IMR-90 (cell line): ENCODE data around the gene ST3GAL3. TPM values are rescaled to one million over a fixed set of nuclear protein-coding genes. Genes with fewer than 3 reads are reported as not detected.

Experiments used
- ATAC-seq: fragments of 200-7000 bp; cut with Tn5 transposase; 2 replicates; pipeline ENCODE4 v1.9.1; 2020; ENCODE audit warnings: low read depth, mild to moderate bottlenecking, moderate library complexity
- BruUV-seq: library from RNA; stranded (reverse); fragments of 400-500 nt; replicated peaks from 2 replicates; lab custom pipeline; 2021; lab: Mats Ljungman, UMichigan
- CTCF ChIA-PET: fragments of 300-600 bp; formaldehyde crosslinking; extraction: SDS; loops from one replicate; lab custom pipeline; 2021; ENCODE audit warnings: antibody characterized with exemption; lab: Yijun Ruan, JAX
- POLR2A ChIA-PET: fragments of 300-600 bp; sonication (Branson Sonifier 250); formaldehyde crosslinking; loops from one replicate; lab custom pipeline; 2022; ENCODE audit warnings: antibody characterized with exemption; ENCODE audit not compliant: unreplicated experiment; lab: Charles Lee
- DNase-seq: peaks from one replicate; pipeline ENCODE4 v3.0.0; 2013
- H2AFZ ChIP-seq: replicated peaks from 2 replicates; pipeline ENCODE3; 2013; ENCODE audit warnings: low read length, mild to moderate bottlenecking; ENCODE audit not compliant: poor library complexity
- H2AK5ac ChIP-seq: 2 replicates; pipeline ENCODE4 v1.6.1; 2013; ENCODE audit warnings: low read depth, low read length, inconsistent platforms
- H2AK9ac ChIP-seq: replicated peaks from 2 replicates; pipeline ENCODE3; 2013; ENCODE audit warnings: mild to moderate bottlenecking, low read depth, low read length, moderate library complexity; ENCODE audit not compliant: poor library complexity
- H2BK120ac ChIP-seq: 2 replicates; pipeline ENCODE4 v1.6.1; 2013; ENCODE audit warnings: low read depth, low read length, inconsistent platforms
- H2BK15ac ChIP-seq: 3 replicates; pipeline ENCODE4 v1.6.1; 2013; ENCODE audit warnings: low read depth, low read length, inconsistent platforms
- H2BK20ac ChIP-seq: 2 replicates; pipeline ENCODE4 v1.6.1; 2013; ENCODE audit warnings: low read depth, mild to moderate bottlenecking, inconsistent platforms, low read length, moderate library complexity
- H2BK5ac ChIP-seq: 2 replicates; pipeline ENCODE4 v1.6.1; 2013; ENCODE audit warnings: mild to moderate bottlenecking, low read depth, low read length, inconsistent platforms; ENCODE audit not compliant: poor library complexity, severe bottlenecking
- H3K14ac ChIP-seq: replicated peaks from 2 replicates; pipeline ENCODE4 v1.6.1; 2013; ENCODE audit warnings: low read depth, low read length, inconsistent platforms
- H3K18ac ChIP-seq: 2 replicates; pipeline ENCODE4 v1.6.1; 2013; ENCODE audit warnings: low read depth, low read length, control low read depth
- H3K23ac ChIP-seq: 2 replicates; pipeline ENCODE4 v1.6.1; 2013; ENCODE audit warnings: low read depth, low read length, inconsistent platforms
- H3K27ac ChIP-seq: 2 replicates; pipeline ENCODE4 v1.5.1; 2013; ENCODE audit warnings: mild to moderate bottlenecking, control low read depth, low read length; ENCODE audit not compliant: insufficient read depth
- H3K27me3 ChIP-seq: 2 replicates; pipeline ENCODE4 v1.6.1; 2013; ENCODE audit warnings: low read length; ENCODE audit not compliant: control insufficient read depth, insufficient read depth
- H3K36me3 ChIP-seq: 2 replicates; pipeline ENCODE4 v1.6.1; 2013; ENCODE audit warnings: low read length, mixed read lengths; ENCODE audit not compliant: control insufficient read depth, insufficient read depth
- H3K4ac ChIP-seq: 2 replicates; pipeline ENCODE4 v1.6.1; 2013; ENCODE audit warnings: low read depth, low read length, inconsistent platforms
- H3K4me1 ChIP-seq: 2 replicates; pipeline ENCODE4 v1.6.1; 2013; ENCODE audit warnings: low read length, mixed read lengths; ENCODE audit not compliant: control insufficient read depth, insufficient read depth
- H3K4me2 ChIP-seq: 2 replicates; pipeline ENCODE4 v1.6.1; 2013; ENCODE audit warnings: low read depth, mild to moderate bottlenecking, control low read depth, low read length, moderate library complexity
- H3K4me3 ChIP-seq: 2 replicates; pipeline ENCODE4 v1.5.1; 2013; ENCODE audit warnings: low read depth, mild to moderate bottlenecking, control low read depth, low read length, moderate library complexity; ENCODE audit not compliant: insufficient read depth
- H3K56ac ChIP-seq: 2 replicates; pipeline ENCODE4 v1.6.1; 2013; ENCODE audit warnings: low read length, inconsistent platforms; ENCODE audit not compliant: insufficient read depth; ENCODE audit errors: extremely low read depth
- H3K79me1 ChIP-seq, 2 experiments: 2 replicates each; pipeline ENCODE4 v1.6.1; 2013; ENCODE audit warnings: low read length in 2 of 2, inconsistent platforms in 1 of 2, low read depth in 1 of 2
- H3K9ac ChIP-seq: 2 replicates; pipeline ENCODE4 v1.6.1; 2013; ENCODE audit warnings: low read depth, low read length, control low read depth
- H3K9me1 ChIP-seq: 2 replicates; pipeline ENCODE4 v1.6.1; 2013; ENCODE audit warnings: low read length, inconsistent platforms; ENCODE audit not compliant: insufficient read depth
- H3K9me3 ChIP-seq: 2 replicates; pipeline ENCODE4 v1.6.1; 2013; ENCODE audit warnings: low read length; ENCODE audit not compliant: control insufficient read depth, insufficient read depth
- H4K20me1 ChIP-seq: 2 replicates; pipeline ENCODE4 v1.6.1; 2013; ENCODE audit warnings: low read length, inconsistent platforms; ENCODE audit not compliant: insufficient read depth
- H4K5ac ChIP-seq: 2 replicates; pipeline ENCODE4 v1.6.1; 2013; ENCODE audit warnings: mild to moderate bottlenecking, low read depth, low read length, control low read depth
- H4K8ac ChIP-seq, 2 experiments: 2 replicates each; pipeline ENCODE4 v1.6.1; 2013; ENCODE audit warnings: low read depth in 2 of 2, low read length in 2 of 2, control low read depth in 1 of 2, inconsistent platforms in 1 of 2
- H4K91ac ChIP-seq: 2 replicates; pipeline ENCODE4 v1.6.1; 2013; ENCODE audit warnings: low read depth, low read length, inconsistent platforms; ENCODE audit not compliant: insufficient read depth
- BHLHE40 ChIP-seq: fragments of 150-350 bp; IDR thresholded peaks from 2 replicates; pipeline ENCODE4 v1.6.1; 2016; ENCODE audit warnings: mild to moderate bottlenecking, low read depth, low read length
- CEBPB ChIP-seq: IDR thresholded peaks from 2 replicates; pipeline ENCODE4 v1.6.1; 2012; ENCODE audit warnings: low read depth, low read length, improper control_type of control experiment
- FOS ChIP-seq: fragments of 150-350 bp; IDR thresholded peaks from 2 replicates; pipeline ENCODE4 v1.6.1; 2016; ENCODE audit warnings: low read depth, low read length
- MAFK ChIP-seq: IDR thresholded peaks from 2 replicates; pipeline ENCODE4 v1.6.1; 2012; ENCODE audit warnings: low read depth, low read length, improper control_type of control experiment
- MAZ ChIP-seq: IDR thresholded peaks from 2 replicates; pipeline ENCODE4 v1.6.1; 2012; ENCODE audit warnings: low read depth, mild to moderate bottlenecking, low read length, improper control_type of control experiment, moderate library complexity, borderline replicate concordance
- MXI1 ChIP-seq: IDR thresholded peaks from 2 replicates; pipeline ENCODE4 v1.6.1; 2012; ENCODE audit warnings: low read depth, mild to moderate bottlenecking, low read length, moderate library complexity, borderline replicate concordance
- NFE2L2 ChIP-seq: fragments of 150-350 bp; IDR thresholded peaks from 2 replicates; pipeline ENCODE4 v1.6.1; 2016; ENCODE audit warnings: low read depth, mild to moderate bottlenecking, low read length
- POLR2A ChIP-seq: IDR thresholded peaks from 2 replicates; pipeline ENCODE4 v1.6.1; 2012; ENCODE audit warnings: mild to moderate bottlenecking, low read depth, low read length
- RCOR1 ChIP-seq: IDR thresholded peaks from 2 replicates; pipeline ENCODE4 v1.6.1; 2012; ENCODE audit warnings: mild to moderate bottlenecking, low read length, improper control_type of control experiment; ENCODE audit not compliant: insufficient replicate concordance
- RFX5 ChIP-seq: IDR thresholded peaks from 2 replicates; pipeline ENCODE4 v1.8.0; 2012; ENCODE audit warnings: low read depth, mild to moderate bottlenecking, low read length, moderate library complexity
- SMC3 ChIP-seq: fragments of 150-350 bp; IDR thresholded peaks from 2 replicates; pipeline ENCODE4 v1.6.1; 2016; ENCODE audit warnings: low read depth, mild to moderate bottlenecking, antibody characterized with exemption, low read length, moderate library complexity
- WGBS, 2 experiments: methylation state at CpG; one replicate each; pipeline versions ENCODE4 v1.1.5 to v1.1.7; 2013; ENCODE audit warnings: missing lambda C conversion rate in 2 of 2; ENCODE audit not compliant: insufficient read length in 1 of 2; ENCODE audit errors: extremely low coverage in 2 of 2; 5-methylcytosine and 5-hydroxymethylcytosine counted together
- dilution Hi-C: fragments of 300-500 bp; cut with HindIII; formaldehyde crosslinking; loops from one replicate; pipeline ENCODE4 v1.14.3; 2018; ENCODE audit warnings: low sequenced_read_pairs; ENCODE audit not compliant: unreplicated experiment
- in situ Hi-C: fragments of 300-500 bp; cut with MboI; formaldehyde crosslinking; loops from 3 replicates; pipeline ENCODE4 v1.14.3; 2019; ENCODE audit warnings: low sequenced_read_pairs, inconsistent platforms, mixed read lengths
- intact Hi-C: fragments of 100-400 bp; cut with micrococcal nuclease; formaldehyde crosslinking; loops from 2 replicates; pipeline ENCODE4 v1.10.0; 2022
- polyA plus RNA-seq, 3 experiments: library from polyadenylated mRNA; depleted of rRNA; stranded (reverse); fragments of >200 nt; gene quantifications; 2 replicates each; pipeline ENCODE4 v1.2.3, GENCODE V29; 2012; ENCODE audit warnings: low replicate concordance in 1 of 3
- total RNA-seq: library from RNA; depleted of rRNA; stranded (reverse); fragments of >200 nt; gene quantifications from 2 replicates; pipeline ENCODE4 v1.2.3, GENCODE V29; 2012
- TF ChIP-seq, protein P1 (sequence below): fragments of 150-350 bp; IDR thresholded peaks from 2 replicates; pipeline ENCODE4 v1.6.1; 2016; ENCODE audit warnings: low read depth, mild to moderate bottlenecking, low read length, moderate library complexity, borderline replicate concordance
- TF ChIP-seq, protein P2 (sequence below): fragments of 150-350 bp; IDR thresholded peaks from 2 replicates; pipeline ENCODE4 v1.6.1; 2017; ENCODE audit warnings: mild to moderate bottlenecking, antibody characterized with exemption, low read length, low read depth

The ST3GAL3 gene
- total and polyA plus RNA-seq, 2 of the 4 experiments (the other 2 are of a cell fraction) = 12.0 to 14.8 TPM

GRCh38 chr1:43861337-43861736 is 154.0 kb downstream of the ST3GAL3 start:
- Histone ChIP-seq H2AK9ac (no peak overlapping the region), H4K5ac (no peak overlapping the region), H2BK120ac (no peak overlapping the region), H3K9me1 (peaks cover 26% of the 10 kb centered on the region), H2AK5ac (no peak overlapping the region), H2BK20ac (no peak overlapping the region), H3K9ac (no peak overlapping the region), H4K8ac (no peak overlapping the region), H3K36me3 (no peaks in the 10 kb centered on the region), H4K20me1 (peaks cover 35% of the 10 kb centered on the region), H3K4me3 (no peak overlapping the region), H3K4me2 (no peak overlapping the region), H3K18ac (no peak overlapping the region), H2BK15ac (no peak overlapping the region), H3K4me1 (peaks cover 16% of the 10 kb centered on the region), H2BK5ac (no peak overlapping the region), H3K27me3 (no peaks in the 10 kb centered on the region), H2AFZ (no peak overlapping the region), H3K9me3 (no peaks in the 10 kb centered on the region), H3K56ac (no peak overlapping the region), H3K14ac (0 out of 2 replicates have a peak overlapping the region, but pooled peaks have one; percentile 18), H3K4ac (0 out of 2 replicates have a peak overlapping the region, but pooled peaks have one; percentile 6), H3K27ac (no peak overlapping the region), H3K23ac (peak overlapping the region; percentile 25; the same call in 1 of the 2 replicates), H3K79me1 (peaks cover 14 to 43% of the 10 kb centered on the region in 2 experiments), H4K91ac (no peak overlapping the region)
- peak; percentile 79 for DNase-seq
- ChIA-PET CTCF (no interaction called here), POLR2A (no interaction called here)
- BruUV-seq = no TSS peak
- TF ChIP-seq CEBPB (peak; percentile 76), MAFK (no peak), MAZ (no peak), SMC3 (no peak), RFX5 (no peak), MXI1 (no peak), POLR2A (no peak), FOS (peak; percentile 68; the same call in 1 of the 2 replicates), RCOR1 (no peak), BHLHE40 (no peak), NFE2L2 (no peak)
- TF ChIP-seq, protein P1, sequence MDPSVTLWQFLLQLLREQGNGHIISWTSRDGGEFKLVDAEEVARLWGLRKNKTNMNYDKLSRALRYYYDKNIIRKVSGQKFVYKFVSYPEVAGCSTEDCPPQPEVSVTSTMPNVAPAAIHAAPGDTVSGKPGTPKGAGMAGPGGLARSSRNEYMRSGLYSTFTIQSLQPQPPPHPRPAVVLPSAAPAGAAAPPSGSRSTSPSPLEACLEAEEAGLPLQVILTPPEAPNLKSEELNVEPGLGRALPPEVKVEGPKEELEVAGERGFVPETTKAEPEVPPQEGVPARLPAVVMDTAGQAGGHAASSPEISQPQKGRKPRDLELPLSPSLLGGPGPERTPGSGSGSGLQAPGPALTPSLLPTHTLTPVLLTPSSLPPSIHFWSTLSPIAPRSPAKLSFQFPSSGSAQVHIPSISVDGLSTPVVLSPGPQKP = no peak
- TF ChIP-seq, protein P2, sequence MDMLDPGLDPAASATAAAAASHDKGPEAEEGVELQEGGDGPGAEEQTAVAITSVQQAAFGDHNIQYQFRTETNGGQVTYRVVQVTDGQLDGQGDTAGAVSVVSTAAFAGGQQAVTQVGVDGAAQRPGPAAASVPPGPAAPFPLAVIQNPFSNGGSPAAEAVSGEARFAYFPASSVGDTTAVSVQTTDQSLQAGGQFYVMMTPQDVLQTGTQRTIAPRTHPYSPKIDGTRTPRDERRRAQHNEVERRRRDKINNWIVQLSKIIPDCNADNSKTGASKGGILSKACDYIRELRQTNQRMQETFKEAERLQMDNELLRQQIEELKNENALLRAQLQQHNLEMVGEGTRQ = no peak
- in situ Hi-C loops (no loop called here), intact Hi-C loops (no loop called here), dilution Hi-C loops (no loop called here)
- no CpG with 5 or more reads among the region's 3 CpGs for WGBS, 2 experiments
- ATAC-seq = no peak
